GM21576 (cell line): ENCODE measurements around the gene FAM20B.

Experiments used
- ATAC-seq: cut with Tn5 transposase; IDR thresholded peaks from one replicate; pipeline ENCODE4 v1.9.1; 2021; ENCODE audit warnings: mild to moderate bottlenecking, moderate library complexity; ENCODE audit not compliant: unreplicated experiment

Gene FAM20B

DNA sequence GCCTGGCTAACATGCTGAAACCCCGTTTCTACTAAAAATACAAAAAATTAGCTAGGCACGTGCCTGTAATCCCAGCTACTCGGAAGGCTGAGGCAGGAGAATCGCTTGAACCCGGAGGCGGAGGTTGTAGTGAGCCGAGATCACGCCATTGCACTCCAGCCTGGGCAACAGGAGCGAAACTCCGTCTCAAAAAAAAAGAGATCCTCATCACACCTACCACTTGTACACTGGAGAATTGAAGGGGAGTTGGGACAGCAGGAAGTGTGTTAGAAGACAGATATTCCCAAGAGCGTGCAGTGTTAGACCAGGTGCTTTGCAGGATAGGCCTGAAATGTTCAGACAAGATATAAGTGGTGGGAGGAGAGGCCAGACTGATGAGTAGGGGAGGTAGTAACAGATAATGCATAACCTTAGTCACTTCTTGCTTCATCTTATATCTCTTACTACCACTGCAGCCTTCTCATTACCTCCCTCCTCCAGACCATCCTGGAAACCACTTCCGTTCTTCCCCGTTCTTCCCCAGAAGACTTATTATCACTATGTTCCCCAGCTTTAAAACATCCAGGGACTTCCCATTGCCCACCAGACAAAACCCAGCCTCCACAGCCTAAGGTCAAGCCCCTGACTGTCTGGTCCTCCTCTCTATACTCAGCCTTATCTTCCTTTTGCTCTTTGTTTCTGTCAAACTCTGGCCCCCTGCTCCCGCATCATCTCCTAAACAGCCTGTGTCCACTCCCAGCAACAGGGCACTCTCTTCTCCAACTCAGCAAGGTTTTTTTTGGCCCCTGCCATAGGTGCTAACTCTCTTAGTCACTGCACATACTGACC is 21.3 kb downstream of the FAM20B start:
- no peak for ATAC-seq

GRCh38 chr1:179047636-179047997 is 21.9 kb downstream of the FAM20B start:
- ATAC-seq, result no peak

DNA sequence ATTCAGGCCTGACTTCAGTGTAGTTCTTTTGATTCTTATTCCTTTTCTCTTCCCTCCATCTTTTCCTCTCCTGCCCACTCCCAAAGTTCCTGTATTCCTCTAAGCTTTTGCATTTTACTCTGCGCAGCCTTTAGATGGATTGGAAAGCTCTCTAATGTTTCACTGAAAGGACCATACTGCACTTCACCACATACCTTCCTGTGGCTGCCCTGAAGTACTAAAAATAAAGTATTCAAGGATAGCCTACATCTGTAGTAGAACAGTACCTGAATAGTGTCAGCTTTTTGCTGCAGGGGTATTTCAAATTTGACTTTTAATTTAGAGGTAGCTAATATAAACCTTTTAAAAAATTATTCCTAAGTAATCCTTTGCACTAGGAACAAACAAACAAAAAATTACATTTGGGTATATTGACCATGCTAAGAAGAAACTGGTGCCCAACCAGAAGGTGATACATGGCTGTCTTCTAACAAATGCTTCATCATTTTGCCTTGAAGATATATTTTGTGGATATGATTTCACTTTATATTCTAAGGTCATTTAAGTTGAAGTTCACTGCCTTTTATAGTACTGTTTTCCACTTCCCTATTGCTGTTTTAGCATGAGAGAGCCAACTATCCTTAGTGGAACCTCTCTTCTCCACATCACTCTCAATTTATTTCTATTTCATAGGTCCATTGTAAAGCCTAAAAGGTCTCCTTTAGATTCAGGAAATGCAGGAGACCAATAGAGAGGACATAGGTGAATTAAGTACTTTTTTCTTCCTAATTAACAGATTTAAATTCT is 22.8 kb downstream of the FAM20B start:
- ATAC-seq, result no peak

DNA sequence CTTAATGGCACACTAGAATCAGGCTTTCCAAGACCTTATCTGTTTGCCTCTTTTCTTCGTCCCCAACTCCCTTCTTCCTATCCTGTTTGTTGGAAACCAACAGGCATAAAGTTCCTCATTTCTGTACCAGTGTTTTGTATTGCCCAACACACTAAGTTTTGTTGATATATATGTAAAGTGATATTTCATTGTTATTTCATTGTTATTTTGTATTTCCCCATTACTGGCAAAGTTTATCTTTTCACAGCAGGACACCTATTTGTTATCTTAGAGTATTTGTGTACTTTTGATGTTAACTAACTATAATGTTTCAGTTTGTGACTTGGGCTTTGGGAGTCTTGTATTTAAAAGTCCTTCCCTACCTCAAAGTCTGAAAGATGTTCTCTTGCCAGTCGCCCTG is 27.1 kb downstream of the FAM20B start:
- no peak for ATAC-seq

DNA sequence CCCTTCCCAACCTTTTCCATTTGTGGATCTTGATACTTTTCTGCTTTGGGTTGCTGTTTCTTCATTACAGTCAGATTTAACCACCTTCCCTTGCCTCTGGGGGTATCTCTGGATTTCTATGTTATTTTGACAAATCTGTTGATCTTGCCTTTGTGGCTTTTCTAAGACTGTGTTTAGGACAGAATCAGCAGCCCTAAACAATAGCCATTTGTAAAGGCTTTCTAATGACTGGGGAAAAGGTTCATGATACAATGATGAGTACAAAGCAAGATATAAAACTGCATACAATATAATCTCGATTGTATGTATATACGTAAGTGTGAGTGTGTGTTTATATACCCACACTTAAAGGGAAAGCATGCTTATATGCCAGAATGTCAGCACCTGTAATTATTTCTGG is 27.8 kb downstream of the FAM20B start:
- ATAC-seq, result no peak

DNA sequence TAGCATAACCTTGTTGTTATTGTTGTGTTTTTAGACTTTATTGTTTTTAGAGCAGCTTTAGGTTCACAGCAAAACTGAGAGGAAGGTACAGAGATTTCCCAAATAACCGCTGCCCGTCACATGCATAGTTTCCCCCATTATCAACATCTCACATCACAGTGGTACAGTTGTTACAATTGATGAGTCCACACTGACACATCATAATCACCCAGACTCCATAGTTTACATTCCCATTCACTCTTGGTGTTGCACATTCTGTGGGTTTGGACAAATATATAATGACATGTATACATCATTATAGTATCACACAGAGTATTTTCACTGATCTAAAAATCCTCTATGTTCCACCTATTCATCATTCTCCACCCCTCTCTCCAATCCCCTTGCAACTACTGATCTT is 30.2 kb downstream of the FAM20B start:
- no peak for ATAC-seq

DNA sequence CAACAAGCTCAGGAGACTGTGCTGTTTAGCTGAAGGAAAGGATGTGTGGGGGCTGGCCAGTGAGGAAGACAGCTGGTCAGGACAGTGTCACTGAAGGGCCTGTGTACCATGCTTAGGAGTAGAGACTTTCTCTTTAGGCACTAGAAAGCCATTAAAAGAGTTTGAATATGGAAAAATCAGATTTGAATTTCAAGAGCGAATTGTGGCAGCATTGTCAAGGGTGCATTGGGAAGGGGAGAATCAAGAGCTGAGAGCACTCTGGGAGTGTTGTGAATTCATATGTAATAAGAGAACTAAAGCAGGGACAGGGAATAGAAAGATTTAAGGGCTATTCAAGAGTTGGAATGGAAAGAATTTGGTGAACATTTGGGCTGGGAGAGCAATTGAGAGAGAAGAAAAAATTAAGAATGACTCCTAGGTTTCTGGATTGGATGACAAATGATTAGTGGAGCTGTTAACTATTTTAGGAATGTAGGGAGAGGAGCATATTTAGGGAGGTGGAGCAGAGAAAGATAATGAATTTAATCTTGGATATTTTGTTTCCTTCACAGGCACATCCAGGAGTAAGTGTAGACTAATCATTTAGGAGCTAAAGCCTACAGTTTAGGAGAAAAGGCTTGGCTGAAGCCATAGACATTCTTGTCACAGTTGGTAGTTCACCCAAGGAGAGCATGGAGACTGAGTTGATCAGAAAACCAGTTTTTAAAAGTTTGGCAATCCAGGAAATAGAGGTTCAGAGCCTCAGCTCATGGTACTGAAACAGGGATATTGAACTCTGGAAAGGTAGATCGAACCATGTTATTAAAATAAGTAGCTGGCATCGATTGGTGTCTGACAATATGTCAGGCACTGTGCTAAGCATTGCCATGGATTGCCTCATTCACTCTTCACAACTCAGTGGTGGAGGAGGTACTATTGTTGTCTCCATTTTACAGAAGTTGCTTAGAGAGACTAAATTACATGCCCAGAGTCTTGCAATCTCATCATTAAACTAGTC is 33.1 kb downstream of the FAM20B start:
- no peak for ATAC-seq

- no peak for ATAC-seq
Measured at GRCh38 chr1:179061360-179062282, 35.9 kb downstream of the FAM20B start.

DNA sequence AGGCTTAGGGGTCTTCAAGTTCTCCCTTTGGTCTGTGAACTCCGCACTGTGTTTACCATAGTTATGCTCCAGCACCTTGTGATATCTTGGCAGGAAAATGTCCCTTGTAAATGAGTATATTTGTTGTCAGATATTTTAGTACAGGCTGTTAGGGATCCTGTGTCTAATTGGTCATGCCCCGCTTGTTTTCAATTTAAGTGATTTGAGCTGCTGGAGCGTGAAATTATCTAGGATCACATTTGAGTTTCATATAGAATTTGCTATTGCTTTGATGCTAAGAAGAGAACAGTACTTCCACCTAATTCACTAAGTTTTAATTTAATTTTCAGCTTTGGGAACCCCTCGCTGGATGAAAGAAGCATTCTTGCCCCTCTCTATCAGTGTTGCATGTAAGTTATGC is 40.8 kb downstream of the FAM20B start:
- no peak for ATAC-seq

DNA sequence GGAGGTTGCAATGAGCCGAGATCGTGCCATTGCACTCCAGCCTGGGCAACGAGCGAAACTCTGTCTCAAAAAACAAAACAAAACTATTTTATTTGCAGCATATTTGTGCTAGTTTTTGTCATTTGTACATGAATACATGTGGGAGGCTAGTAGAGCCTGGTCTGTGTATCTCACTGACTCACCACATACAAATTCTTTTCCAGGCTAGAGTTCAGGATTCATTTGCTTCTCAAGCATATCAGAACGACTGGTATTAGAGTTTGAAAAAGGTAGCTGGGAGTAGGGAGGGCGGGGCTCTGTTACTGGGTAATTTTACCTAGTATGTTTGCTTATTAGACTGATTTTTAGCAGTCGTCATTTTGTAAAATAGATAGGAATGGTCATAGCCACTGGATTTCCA is 51.7 kb downstream of the FAM20B start:
- no peak for ATAC-seq

DNA sequence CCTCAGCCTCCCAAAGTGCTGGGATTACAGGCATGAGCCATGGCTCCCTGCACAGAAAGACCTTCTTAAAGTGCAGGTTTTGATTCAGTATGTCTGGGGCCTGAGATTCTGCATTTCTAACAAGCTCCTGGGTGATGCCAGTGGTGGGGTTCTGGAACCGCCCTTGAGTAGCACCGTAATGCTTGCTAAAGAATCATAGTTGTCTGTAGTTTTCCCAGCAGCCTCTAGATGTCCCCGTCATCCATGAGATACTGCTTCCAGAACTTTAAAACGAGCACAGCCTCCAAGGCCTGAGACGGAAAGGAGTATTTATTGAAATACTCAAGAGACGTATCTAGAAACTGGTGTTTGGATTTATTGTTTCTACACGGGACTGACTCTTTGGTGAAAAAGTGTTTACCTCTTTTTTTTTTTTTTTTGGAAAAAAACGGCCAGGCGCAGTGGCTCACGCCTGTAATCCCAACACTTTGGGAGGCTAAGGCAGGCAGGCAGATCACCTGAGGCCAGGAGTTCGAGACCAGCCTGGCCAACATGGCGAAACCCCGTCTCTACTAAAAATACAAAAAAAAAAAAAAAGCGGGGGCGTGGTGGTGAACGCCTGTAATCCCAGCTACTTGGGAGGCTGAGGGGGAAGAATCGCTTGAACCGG is 53.5 kb downstream of the FAM20B start:
- ATAC-seq, result peak; percentile 21

GRCh38 chr1:179080866-179081686 is 55.4 kb downstream of the FAM20B start:
- peak; percentile 21 for ATAC-seq

DNA sequence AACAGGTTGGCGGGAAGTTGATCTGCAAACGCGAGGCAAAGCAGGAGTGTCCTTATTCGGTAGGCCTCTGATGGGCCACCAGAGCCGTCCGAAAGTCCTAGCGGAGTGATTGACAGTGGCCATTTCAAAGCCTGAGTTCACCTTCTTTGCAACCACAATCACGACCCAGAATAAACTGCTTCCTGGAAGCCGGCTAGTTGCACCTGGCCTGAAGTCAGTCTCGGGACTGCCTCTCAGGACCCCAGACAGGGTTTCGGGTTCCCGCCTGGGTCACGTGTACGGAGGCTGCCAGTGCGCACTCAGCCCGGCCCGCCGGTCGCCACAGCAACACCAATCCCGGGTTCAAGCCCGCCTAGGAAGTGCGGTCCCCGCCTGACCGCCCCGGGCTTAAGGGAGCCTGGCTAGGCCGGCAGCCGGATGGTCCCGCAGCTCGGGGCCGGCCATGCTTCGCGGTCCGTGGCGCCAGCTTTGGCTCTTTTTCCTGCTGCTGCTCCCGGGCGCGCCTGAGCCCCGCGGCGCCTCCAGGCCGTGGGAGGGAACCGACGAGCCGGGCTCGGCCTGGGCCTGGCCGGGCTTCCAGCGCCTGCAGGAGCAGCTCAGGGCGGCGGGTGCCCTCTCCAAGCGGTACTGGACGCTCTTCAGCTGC is 56.1 kb downstream of the FAM20B start, which contains the start of gene TOR3A:
Gene TOR3A, plus strand, starts transcription at position 384 of the 646 bp plus-strand sequence. Its CDS starts 59 bp downstream, at position 443.
- ATAC-seq, result peak; percentile 87

- peak; percentile 6 for ATAC-seq
Measured at GRCh38 chr1:179082333-179082998, 56.8 kb downstream of the FAM20B start.

- no peak for ATAC-seq
Measured at GRCh38 chr1:179082999-179083335, 57.3 kb downstream of the FAM20B start.

DNA sequence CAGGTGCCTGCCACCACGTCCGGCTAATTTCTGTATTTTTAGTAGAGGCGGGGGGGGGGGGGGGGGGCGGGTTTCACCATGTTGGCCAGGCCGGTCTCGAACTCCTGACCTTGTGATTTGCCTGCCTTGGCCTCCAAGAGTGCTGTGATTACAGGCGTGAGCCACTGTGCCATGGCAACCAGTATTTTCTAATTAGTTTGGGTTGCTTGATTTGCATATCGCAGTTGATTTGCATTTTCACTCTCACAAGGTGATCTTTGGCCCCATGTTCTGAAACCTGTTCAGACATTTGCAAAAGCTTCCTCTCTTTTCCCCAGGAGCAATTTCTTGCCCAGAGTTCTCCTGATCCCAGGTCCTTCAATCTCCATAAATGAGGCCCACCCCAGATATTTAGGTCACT is 57.8 kb downstream of the FAM20B start:
- ATAC-seq, result no peak

DNA sequence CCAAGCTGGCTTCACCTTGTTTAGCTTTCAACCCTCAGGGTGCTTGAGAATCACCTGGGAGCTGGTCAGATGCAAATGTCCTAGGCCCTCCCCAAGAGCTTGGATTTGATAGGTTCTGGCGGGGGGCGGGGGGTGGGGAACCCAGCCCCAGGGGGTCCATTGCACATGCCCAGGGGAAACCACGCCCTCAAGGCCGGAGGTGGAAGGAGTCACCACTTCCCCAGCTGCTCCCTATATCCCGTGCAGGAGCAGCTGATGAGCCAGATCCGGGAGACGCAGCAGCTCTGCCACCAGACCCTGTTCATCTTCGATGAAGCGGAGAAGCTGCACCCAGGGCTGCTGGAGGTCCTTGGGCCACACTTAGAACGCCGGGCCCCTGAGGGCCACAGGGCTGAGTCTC is 62.0 kb downstream of the FAM20B start:
- no peak for ATAC-seq
